ENCODE data around the gene SLC1A3. TPM values are rescaled to one million over a fixed set of nuclear protein-coding genes. Genes with fewer than 3 reads are reported as not detected.

SLC1A3 gene
- total RNA-seq, 1 donor from 2014 or later: 1.6 TPM

GRCh38 chr5:36599986-36600779 lies 6.2 kb upstream of the SLC1A3 start:
- H3K4me3 Mint-ChIP-seq (ENCODE audit: unreplicated experiment): no peak overlapping the region
- no peaks in the 10 kb centered on the region for H3K36me3 Mint-ChIP-seq (ENCODE audit: unreplicated experiment)
- no peaks in the 10 kb centered on the region for H3K27me3 Mint-ChIP-seq (ENCODE audit: unreplicated experiment)
- no peak for TF ChIP-seq CTCF (IDR thresholded peaks at IDR 0.05; ENCODE audit: partially characterized antibody, unreplicated experiment)
- DNase-seq: no peak
- H3K4me1 Mint-ChIP-seq (ENCODE audit: low read depth, unreplicated experiment): no peaks in the 10 kb centered on the region
- H3K27ac Mint-ChIP-seq (ENCODE audit: unreplicated experiment): no peak overlapping the region
- no peaks in the 10 kb centered on the region for H3K9me3 Mint-ChIP-seq (ENCODE audit: unreplicated experiment)

- Mint-ChIP-seq H3K4me1 (ENCODE audit: low read depth, unreplicated experiment) (peaks cover 3% of the 10 kb centered on the region), H3K27ac (ENCODE audit: unreplicated experiment) (no peak overlapping the region), H3K9me3 (ENCODE audit: unreplicated experiment) (no peaks in the 10 kb centered on the region), H3K36me3 (ENCODE audit: unreplicated experiment) (no peaks in the 10 kb centered on the region), H3K27me3 (ENCODE audit: unreplicated experiment) (no peaks in the 10 kb centered on the region), H3K4me3 (ENCODE audit: unreplicated experiment) (no peak overlapping the region)
- DNase-seq: no peak
- no peak for TF ChIP-seq CTCF (IDR thresholded peaks at IDR 0.05; ENCODE audit: partially characterized antibody, unreplicated experiment)
Measured at GRCh38 chr5:36600917-36601527, 5.4 kb upstream of the SLC1A3 start.

GRCh38 chr5:36602704-36603321 lies 3.6 kb upstream of the SLC1A3 start:
- Mint-ChIP-seq H3K27me3 (ENCODE audit: unreplicated experiment) (no peaks in the 10 kb centered on the region), H3K9me3 (ENCODE audit: unreplicated experiment) (no peaks in the 10 kb centered on the region), H3K27ac (ENCODE audit: unreplicated experiment) (no peak overlapping the region), H3K4me3 (ENCODE audit: unreplicated experiment) (no peak overlapping the region), H3K36me3 (ENCODE audit: unreplicated experiment) (no peaks in the 10 kb centered on the region), H3K4me1 (ENCODE audit: low read depth, unreplicated experiment) (peaks cover 3% of the 10 kb centered on the region)
- no peak for DNase-seq
- no peak for TF ChIP-seq CTCF (IDR thresholded peaks at IDR 0.05; ENCODE audit: partially characterized antibody, unreplicated experiment)

- TF ChIP-seq CTCF (IDR thresholded peaks at IDR 0.05; ENCODE audit: partially characterized antibody, unreplicated experiment): no peak
- Mint-ChIP-seq H3K4me1 (ENCODE audit: low read depth, unreplicated experiment) (peaks cover 3% of the 10 kb centered on the region), H3K36me3 (ENCODE audit: unreplicated experiment) (no peaks in the 10 kb centered on the region), H3K27ac (ENCODE audit: unreplicated experiment) (no peak overlapping the region), H3K9me3 (ENCODE audit: unreplicated experiment) (no peaks in the 10 kb centered on the region), H3K4me3 (ENCODE audit: unreplicated experiment) (no peak overlapping the region), H3K27me3 (ENCODE audit: unreplicated experiment) (no peaks in the 10 kb centered on the region)
- DNase-seq: no peak
Measured at GRCh38 chr5:36605241-36605640, 1.2 kb upstream of the SLC1A3 start.

GRCh38 chr5:36606036-36606427 lies 374 bp upstream of the SLC1A3 start:
- Mint-ChIP-seq H3K27me3 (ENCODE audit: unreplicated experiment) (no peaks in the 10 kb centered on the region), H3K4me3 (ENCODE audit: unreplicated experiment) (peak overlapping the region; percentile 86), H3K27ac (ENCODE audit: unreplicated experiment) (no peak overlapping the region), H3K36me3 (ENCODE audit: unreplicated experiment) (no peaks in the 10 kb centered on the region), H3K9me3 (ENCODE audit: unreplicated experiment) (no peaks in the 10 kb centered on the region), H3K4me1 (ENCODE audit: low read depth, unreplicated experiment) (peaks cover 3% of the 10 kb centered on the region)
- no peak for DNase-seq
- TF ChIP-seq CTCF (IDR thresholded peaks at IDR 0.05; ENCODE audit: partially characterized antibody, unreplicated experiment): no peak
